Subcutaneous abdominal adipose tissue (tissue), 5 donors: ENCODE measurements around the gene RAB36.

Source experiments
- H3K27ac ChIP-seq: one replicate; pipeline ENCODE4 v1.7.0; 2013; ENCODE audit warnings: low read depth, mild to moderate bottlenecking, inconsistent platforms, low read length, moderate library complexity
- H3K27me3 ChIP-seq, 5 donors: one replicate each; pipeline ENCODE4 v1.7.0; 2013; ENCODE audit warnings: low read length in 5 of 5, inconsistent platforms in 1 of 5; ENCODE audit not compliant: control insufficient read depth in 5 of 5, insufficient read depth in 4 of 5
- H3K36me3 ChIP-seq, 5 donors: one replicate each; pipeline ENCODE4 v1.7.0; 2013; ENCODE audit warnings: low read length in 5 of 5; ENCODE audit not compliant: control insufficient read depth in 5 of 5, insufficient read depth in 5 of 5
- H3K4me1 ChIP-seq, 5 donors: one replicate each; pipeline ENCODE4 v1.7.0; 2013; ENCODE audit warnings: low read length in 5 of 5, mild to moderate bottlenecking in 3 of 5, moderate library complexity in 1 of 5; ENCODE audit not compliant: control insufficient read depth in 5 of 5, insufficient read depth in 5 of 5
- H3K4me3 ChIP-seq, 5 donors: one replicate each; pipeline ENCODE4 v1.7.0; 2013; ENCODE audit warnings: low read length in 5 of 5, low read depth in 1 of 5
- H3K9ac ChIP-seq, 5 donors: one replicate each; pipeline ENCODE4 v1.7.0; 2013; ENCODE audit warnings: low read length in 5 of 5, mild to moderate bottlenecking in 4 of 5, moderate library complexity in 3 of 5
- H3K9me3 ChIP-seq, 5 donors: one replicate each; pipeline ENCODE4 v1.7.0; 2013; ENCODE audit warnings: low read length in 5 of 5; ENCODE audit not compliant: control insufficient read depth in 5 of 5
- donor health status: healthy.
- donor health status: healthy.
- donor health status: healthy.
- donor health status: healthy.
- donor health status: healthy.

RAB36 gene

GRCh38 chr22:23211622-23212021 lies 66.3 kb downstream of the RAB36 start:
- H3K36me3 ChIP-seq = peaks cover 0 to 4% (median 0%) of the 10 kb centered on the region in 5 donors
- no peaks in the 10 kb centered on the region for H3K27me3 ChIP-seq
- no peak overlapping the region for H3K9ac ChIP-seq
- no peak overlapping the region for H3K27ac ChIP-seq
- H3K4me1 ChIP-seq = peaks cover 4 to 47% (median 29%) of the 10 kb centered on the region in 5 donors
- H3K4me3 ChIP-seq = no peak overlapping the region
- H3K9me3 ChIP-seq = no peaks in the 10 kb centered on the region

- Histone ChIP-seq H3K27me3 (no peaks in the 10 kb centered on the region), H3K4me3 (no peak overlapping the region), H3K9me3 (no peaks in the 10 kb centered on the region), H3K9ac (no peak overlapping the region), H3K36me3 (peaks cover 0 to 4% (median 0%) of the 10 kb centered on the region in 5 donors), H3K4me1 (peaks cover 7 to 54% (median 37%) of the 10 kb centered on the region in 5 donors), H3K27ac (no peak overlapping the region)
Measured at GRCh38 chr22:23212061-23213021, 67.1 kb downstream of the RAB36 start.

- Histone ChIP-seq H3K4me3 (no peak overlapping the region), H3K9ac (no peak overlapping the region), H3K4me1 (peaks cover 9 to 61% (median 44%) of the 10 kb centered on the region in 5 donors), H3K27ac (no peak overlapping the region), H3K9me3 (no peaks in the 10 kb centered on the region), H3K27me3 (no peaks in the 10 kb centered on the region), H3K36me3 (no peaks in the 10 kb centered on the region)
Measured at GRCh38 chr22:23213022-23213555, 67.8 kb downstream of the RAB36 start.

GRCh38 chr22:23213581-23214334 lies 68.5 kb downstream of the RAB36 start:
- Histone ChIP-seq H3K9me3 (no peaks in the 10 kb centered on the region), H3K36me3 (no peaks in the 10 kb centered on the region), H3K4me3 (no peak overlapping the region), H3K9ac (no peak overlapping the region), H3K27me3 (no peaks in the 10 kb centered on the region), H3K27ac (no peak overlapping the region), H3K4me1 (peaks cover 12 to 68% (median 51%) of the 10 kb centered on the region in 5 donors)
